KBM-7 (cell line): ENCODE results near the gene ZNF524.
A peak's percentile ranks its signal among the peaks of the same experiment; 100 is the strongest.

Experiments
- DNase-seq: peaks from one replicate; pipeline ENCODE4 v3.0.0-alpha.2; 2015
- in situ Hi-C: fragments of 300-500 bp; cut with MboI; formaldehyde crosslinking; loops from 2 replicates; pipeline ENCODE4 v1.14.3; 2020; ENCODE audit warnings: low sequenced_read_pairs, low pct_unique_long_range_greater_than_20kb, mixed read lengths

Gene ZNF524

GRCh38 chr19:55614711-55615542, 14.8 kb downstream of the ZNF524 start:
- in situ Hi-C loops, result no loop called here

GRCh38 chr19:55615543-55616394, 15.7 kb downstream of the ZNF524 start:
- in situ Hi-C loops, result no loop called here
- DNase-seq, result no peak

More at GRCh38 chr19:55614711-55615542, 14.8 kb downstream of the ZNF524 start:
- no peak for DNase-seq

- in situ Hi-C loops, result no loop called here
- DNase-seq, result no peak
Observed at GRCh38 chr19:55616395-55616875, 16.3 kb downstream of the ZNF524 start.

- DNase-seq, result no peak
- in situ Hi-C loops, result no loop called here
Observed at GRCh38 chr19:55617426-55617825, 17.3 kb downstream of the ZNF524 start.

- in situ Hi-C loops, result no loop called here
- DNase-seq, result no peak
Observed at GRCh38 chr19:55618426-55618825, 18.3 kb downstream of the ZNF524 start.

GRCh38 chr19:55619286-55619685, 19.2 kb downstream of the ZNF524 start:
- in situ Hi-C loops, result no loop called here
- DNase-seq, result no peak

- in situ Hi-C loops, result no loop called here
- DNase-seq, result no peak
Observed at GRCh38 chr19:55620410-55621204, 20.5 kb downstream of the ZNF524 start.

GRCh38 chr19:55621205-55621672, 21.2 kb downstream of the ZNF524 start:
- in situ Hi-C loops, result no loop called here
- no peak for DNase-seq

- no peak for DNase-seq
- in situ Hi-C loops, result no loop called here
Observed at GRCh38 chr19:55621673-55622231, 21.7 kb downstream of the ZNF524 start.

GRCh38 chr19:55622242-55622969, 22.3 kb downstream of the ZNF524 start:
- no peak for DNase-seq
- in situ Hi-C loops, result no loop called here

- DNase-seq, result no peak
- in situ Hi-C loops, result no loop called here
Observed at GRCh38 chr19:55623130-55623529, 23.0 kb downstream of the ZNF524 start.

- in situ Hi-C loops, result no loop called here
- no peak for DNase-seq
Observed at GRCh38 chr19:55623561-55623960, 23.5 kb downstream of the ZNF524 start.

- peak; percentile 78 for DNase-seq
- in situ Hi-C loops, result no loop called here
Observed at GRCh38 chr19:55624109-55625003, 24.3 kb downstream of the ZNF524 start, which contains the start of gene ZNF784. ZNF784 (minus strand) TSS chr19:55624566; CDS start chr19:55624561, 5 bp downstream.

- no peak for DNase-seq
- in situ Hi-C loops, result no loop called here
Observed at GRCh38 chr19:55625004-55625326, 24.9 kb downstream of the ZNF524 start.

- in situ Hi-C loops, result no loop called here
- no peak for DNase-seq
Observed at GRCh38 chr19:55626350-55626749, 26.3 kb downstream of the ZNF524 start.

GRCh38 chr19:55632463-55632834, 32.4 kb downstream of the ZNF524 start:
- in situ Hi-C loops, result no loop called here
- peak; percentile 93 for DNase-seq

- in situ Hi-C loops, result no loop called here
- no peak for DNase-seq
Observed at GRCh38 chr19:55633861-55634260, 33.8 kb downstream of the ZNF524 start.
